ENCODE data around the gene ALOX5AP. TPM values are rescaled to one million over a fixed set of nuclear protein-coding genes. Genes with fewer than 3 reads are reported as not detected.
A peak's percentile ranks its signal among the peaks of the same experiment; 100 is the strongest.

The ALOX5AP gene
- total RNA-seq, 1 experiment from 2014 or later: not detected

DNA sequence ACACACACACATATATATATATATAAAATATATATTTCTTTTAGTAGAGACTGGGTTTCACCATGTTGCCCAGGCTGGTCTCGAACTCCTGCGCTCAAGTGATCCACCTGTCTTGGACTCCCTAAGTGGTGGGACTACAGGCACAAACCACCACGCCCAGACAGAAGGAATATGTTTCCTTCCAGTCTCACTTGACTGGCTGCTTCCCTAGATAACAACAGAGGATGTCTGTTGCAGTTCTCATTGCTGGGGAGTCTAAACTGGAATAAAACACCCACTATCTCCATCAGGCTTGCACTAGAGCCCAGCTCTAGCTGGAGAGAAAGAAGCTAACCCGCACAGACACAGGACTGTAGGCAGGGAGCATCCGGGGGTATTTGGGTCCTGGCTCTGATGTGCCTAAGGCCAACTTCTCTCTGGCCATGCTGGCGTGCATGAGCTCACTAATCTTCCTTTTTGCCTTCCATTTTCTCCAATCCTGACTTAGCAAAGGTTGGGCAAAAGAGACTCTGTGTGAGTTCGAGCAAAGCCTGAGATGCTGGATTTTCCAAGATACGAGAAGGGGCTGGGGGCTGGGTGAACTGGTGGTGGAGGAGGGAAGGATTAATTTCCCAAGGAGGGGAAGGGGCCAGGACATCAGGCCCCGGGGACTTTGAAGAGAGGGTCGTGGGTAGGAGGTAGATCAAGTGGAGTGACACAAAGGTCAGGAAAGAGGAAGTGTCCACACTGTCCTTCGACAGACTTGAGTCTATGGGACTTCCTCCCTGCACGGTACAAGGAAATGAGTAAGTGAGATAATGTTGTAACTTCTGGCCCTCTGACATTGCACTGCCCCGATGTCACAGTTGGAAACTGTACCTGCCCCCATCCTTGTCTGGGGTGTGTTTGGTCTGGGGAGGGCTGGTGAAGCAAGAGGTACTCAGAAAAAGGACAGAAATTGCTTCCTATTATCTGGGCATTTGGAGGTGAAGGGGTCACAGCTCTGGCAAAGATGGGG lies 22.5 kb upstream of the ALOX5AP start:
- peak; percentile 25 for DNase-seq (ENCODE audit: extremely low read depth, low read depth)

DNA sequence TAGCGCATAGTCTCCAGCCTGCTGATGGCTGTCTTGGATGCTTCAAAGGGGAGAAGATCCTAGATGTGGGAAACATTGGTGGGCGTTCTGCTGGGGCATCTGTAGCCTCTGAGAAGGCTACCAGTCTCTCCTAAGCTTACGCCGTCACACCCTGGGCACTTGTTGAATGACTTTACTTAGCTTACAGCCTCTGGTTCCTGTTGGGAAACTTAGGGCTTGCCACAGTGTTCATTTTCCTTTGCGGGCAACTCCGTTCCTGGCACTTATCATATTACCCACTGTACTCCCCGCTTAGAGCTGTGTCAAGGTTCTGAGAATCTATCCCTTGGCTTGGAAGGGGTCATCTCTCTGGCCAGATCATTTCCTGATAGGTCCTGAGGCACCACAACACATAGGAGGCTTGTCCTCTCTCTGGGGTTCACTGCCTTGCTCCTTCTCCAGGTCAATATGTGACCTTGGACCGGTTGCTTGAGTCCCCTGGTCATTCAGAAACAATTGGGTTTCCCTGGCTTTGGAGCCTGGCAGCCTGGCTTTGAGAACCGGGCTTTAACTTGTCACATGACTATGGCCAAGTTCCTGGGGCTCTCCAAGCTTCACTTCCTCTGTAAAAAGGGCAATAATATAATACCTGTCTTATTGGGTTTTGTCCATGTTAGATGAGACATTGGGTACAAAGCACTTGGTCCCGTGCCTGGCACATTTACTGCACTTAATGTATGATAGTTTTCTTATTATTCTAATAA lies 20.5 kb upstream of the ALOX5AP start:
- DNase-seq (ENCODE audit: extremely low read depth, low read depth): no peak

DNA sequence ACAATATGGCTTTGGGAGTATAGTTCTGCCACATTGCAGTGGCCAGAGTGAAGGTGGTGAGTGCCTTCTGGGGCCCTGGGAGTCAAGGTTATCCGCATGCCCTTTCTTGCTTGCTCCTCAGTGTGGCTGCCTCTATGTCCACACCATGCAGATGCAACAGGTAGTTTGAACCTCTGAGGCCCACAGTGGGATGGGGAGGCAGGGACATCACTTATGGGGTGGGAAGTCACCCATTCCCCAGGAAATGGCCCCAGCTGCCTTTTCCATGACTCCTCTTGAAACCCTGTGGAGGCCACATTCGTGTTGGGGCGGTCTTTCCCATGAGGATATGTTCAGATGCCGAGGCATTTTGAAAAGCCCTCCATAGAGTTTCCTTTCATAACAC lies 20.0 kb upstream of the ALOX5AP start:
- DNase-seq (ENCODE audit: extremely low read depth, low read depth): no peak

DNA sequence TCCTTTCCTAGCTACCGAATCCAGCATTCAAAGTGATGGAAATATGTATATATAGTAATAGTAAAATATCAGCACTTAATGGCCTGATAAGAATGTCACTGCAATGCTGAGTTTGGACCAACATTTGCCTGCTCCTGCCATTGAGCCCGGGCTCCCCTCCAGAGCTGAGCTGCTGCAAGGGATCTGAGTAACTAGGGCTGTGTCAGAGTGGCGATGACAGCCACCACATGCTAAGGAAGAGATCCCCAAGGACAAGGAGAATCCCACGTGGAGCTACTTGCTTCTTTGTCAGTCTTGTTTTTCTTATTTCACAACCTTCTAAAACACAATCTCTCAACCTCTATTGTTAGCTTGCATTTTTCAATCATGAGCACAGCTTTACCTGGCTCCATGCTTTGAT lies 19.5 kb upstream of the ALOX5AP start:
- no peak for DNase-seq (ENCODE audit: extremely low read depth, low read depth)

DNA sequence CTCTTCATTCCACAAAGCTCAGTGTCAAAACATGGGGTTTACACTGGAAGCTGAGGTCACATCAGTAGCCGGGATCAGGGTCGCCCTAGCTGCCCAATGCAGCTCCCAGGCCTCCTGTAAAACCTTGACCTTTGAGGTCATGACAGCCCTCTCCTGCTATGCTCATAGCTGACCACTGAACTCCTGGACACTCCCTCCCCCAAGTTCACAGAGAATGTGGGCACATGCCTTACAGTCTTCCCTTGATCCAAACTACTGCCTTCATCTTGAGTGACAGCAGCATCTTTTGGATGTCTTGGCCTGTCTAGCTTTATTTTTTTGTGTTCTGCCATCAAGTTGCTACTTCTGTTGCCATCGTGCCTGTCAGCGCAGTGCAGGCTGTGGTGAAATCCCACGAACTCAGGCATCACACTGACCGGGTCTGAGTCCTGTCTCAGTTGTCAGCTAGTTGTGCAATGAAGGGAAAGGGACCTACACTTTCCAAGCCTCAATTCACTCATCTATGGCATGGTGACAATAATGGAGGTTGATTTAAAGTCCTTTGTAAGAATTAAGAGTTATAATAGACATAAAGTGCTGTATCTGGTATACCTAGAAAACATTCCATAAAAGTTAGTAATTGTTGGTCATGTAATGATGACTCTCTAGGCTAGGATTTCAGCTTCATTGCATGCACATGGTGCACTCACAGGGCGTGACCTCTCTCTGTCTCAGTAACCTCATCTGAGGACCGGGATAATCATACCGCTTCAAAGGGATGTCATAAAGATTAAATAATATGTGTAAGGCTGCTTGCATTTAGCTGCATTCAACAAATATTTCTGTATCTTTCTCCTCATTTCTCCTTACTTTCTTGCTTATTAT lies 16.4 kb upstream of the ALOX5AP start:
- DNase-seq (ENCODE audit: extremely low read depth, low read depth): peak; percentile 11

DNA sequence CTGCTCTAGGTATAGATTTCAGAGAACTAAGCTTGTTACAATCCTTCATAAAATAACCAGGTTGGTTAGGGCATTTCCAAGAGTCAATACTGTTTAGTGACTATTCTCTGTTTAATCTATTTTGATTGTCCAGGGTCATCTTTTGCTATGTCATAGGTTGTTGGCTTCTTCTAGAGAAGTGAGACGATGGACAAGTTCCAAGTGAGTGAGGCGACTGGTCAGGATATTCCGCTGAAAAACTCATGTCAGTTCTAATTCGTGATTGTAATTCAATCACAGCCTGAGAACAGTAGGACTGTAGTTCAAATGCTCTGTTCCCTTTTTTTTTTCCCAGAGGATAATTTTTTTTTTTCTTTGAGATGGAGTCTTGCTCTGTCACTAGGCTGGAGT lies 15.8 kb upstream of the ALOX5AP start:
- no peak for DNase-seq (ENCODE audit: extremely low read depth, low read depth)

DNA sequence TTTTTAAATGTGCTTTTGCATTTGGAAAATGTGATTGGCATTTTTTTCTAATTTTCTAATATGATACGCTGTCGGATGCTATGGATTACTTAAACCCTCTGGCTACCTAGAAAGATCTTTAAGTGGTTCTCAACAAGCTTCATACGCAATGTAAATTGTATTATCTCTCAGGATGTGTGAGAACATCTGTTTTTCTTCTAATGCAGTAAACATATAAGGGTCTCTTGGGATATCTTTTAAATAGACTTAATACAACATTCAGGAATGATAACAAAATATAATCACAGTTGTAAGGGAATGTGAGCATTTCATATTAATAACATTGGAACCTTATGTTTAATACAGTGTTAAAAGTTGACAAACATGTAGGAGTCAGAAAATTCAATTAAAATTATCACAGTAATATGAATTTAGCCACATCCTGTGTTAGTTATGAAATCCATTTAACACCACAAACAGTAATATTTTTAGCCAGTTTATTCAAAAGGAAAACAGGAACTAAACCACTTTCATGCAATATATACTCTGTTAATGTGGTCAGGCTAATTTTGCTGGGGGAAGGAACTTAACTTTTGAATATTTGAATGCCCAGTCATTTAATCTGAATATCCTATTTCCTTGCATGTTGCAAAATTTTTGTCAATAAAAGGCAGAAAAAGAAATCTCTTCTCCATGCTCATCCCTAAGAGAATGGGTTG lies 15.0 kb upstream of the ALOX5AP start:
- DNase-seq (ENCODE audit: extremely low read depth, low read depth): no peak

DNA sequence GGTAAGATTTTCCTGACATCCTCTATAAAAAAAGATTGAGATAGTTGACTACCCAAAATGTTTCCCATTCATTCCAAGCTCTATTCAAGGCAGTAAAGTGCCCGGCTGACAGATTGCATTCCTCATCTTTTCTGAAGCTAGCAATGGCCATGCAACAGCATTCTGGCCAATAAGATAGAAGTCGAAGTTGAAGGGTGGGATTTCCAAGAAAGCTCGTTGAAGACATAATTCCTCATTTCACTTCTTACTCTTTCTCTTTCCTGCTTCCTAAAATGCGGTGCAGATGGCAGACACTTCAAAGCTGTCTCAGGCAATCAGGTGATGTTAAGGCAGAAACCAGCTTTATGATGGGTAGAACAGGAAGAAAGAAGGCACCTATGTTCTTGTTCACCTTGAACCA lies 13.4 kb upstream of the ALOX5AP start:
- no peak for DNase-seq (ENCODE audit: extremely low read depth, low read depth)

DNA sequence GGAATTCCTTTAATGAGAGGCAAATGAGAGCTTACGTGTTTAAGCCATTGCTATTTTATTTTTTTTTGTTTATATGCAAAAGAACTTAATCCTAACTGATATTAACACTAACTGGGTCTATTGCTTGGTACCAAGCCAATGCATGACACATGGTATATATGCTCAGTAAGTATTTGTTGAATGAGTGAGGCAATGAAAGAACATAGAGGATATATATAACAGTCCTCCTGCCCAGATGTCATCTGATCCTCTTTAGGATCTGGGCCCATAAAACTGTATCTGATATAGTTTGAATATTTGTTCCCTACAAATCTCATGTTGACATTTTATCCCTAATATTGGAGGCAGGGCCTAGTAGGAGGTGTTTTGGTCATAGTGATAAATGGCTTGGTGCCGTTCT lies 13.0 kb upstream of the ALOX5AP start:
- DNase-seq (ENCODE audit: extremely low read depth, low read depth): no peak

DNA sequence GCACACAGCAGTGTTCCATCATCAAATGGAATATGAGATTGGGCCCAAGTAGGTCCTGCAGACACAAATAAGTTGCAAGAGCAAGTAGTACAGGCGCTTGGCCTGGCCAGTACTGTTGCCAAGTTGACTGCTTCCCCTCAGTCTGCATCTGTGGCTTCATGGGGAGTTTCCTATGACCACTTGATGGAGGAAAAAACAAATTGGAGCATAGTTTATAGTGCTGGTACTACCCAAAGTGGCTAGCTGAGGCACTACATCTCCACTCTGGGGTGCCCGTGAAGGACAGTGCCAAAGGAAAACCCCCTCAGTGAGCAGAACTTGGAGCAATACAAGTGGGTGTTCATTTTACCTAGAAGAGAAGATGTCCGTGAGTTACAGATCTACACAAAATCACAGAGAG lies 10.6 kb upstream of the ALOX5AP start:
- DNase-seq (ENCODE audit: extremely low read depth, low read depth): no peak

DNA sequence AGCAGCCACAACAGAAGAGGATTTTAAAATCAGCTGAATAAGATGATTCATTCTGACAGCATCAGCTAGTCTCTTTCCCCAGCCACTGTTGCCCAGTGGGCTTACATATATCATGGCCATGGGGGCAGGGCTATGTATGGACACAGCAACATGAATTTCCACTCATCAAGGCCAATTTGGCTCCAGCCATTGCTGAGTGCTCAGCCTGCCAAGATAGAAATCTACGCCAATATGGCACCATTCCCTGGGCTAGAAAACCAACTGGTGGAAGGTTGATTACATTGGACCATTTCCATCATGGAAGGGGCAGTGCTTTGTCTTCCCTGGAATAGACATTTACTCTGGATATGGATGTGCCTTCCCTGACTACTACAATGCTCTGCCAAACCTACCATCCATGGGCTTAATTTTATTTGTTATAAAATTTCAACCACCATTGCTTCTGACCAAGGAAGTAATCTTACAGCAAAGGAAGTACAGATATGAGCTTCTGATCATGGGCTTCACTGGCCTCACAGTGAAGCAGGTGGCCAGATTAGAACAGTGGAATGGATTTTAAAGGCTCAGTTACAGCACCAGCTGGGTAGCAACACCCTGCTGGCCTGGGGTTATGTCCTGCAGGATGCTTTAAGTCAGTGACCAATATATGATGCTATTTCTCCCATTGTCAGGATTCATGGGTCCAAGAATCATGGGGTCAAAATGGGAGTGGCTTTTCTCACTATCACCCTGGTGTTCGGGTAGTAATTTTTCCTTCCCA lies 9.8 kb upstream of the ALOX5AP start:
- no peak for DNase-seq (ENCODE audit: extremely low read depth, low read depth)

DNA sequence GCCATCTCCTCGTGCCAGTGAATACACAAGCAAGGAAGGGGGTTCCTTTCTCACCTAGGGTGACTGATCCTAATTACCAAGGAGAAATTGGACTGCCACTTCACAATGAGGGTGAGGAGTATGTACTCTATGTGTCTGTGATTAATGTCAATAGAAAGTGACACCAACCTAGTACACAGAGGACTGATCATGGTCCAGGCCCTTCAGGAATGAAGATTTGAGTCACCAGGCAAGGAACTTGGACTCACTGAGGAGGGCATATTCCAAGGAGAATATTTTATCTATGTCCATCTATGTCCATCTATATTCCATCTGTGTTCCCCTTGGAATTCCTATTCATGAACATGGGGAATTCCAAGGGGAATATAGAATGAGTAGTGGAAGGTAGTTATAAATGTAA lies 9.2 kb upstream of the ALOX5AP start:
- DNase-seq (ENCODE audit: extremely low read depth, low read depth): no peak

DNA sequence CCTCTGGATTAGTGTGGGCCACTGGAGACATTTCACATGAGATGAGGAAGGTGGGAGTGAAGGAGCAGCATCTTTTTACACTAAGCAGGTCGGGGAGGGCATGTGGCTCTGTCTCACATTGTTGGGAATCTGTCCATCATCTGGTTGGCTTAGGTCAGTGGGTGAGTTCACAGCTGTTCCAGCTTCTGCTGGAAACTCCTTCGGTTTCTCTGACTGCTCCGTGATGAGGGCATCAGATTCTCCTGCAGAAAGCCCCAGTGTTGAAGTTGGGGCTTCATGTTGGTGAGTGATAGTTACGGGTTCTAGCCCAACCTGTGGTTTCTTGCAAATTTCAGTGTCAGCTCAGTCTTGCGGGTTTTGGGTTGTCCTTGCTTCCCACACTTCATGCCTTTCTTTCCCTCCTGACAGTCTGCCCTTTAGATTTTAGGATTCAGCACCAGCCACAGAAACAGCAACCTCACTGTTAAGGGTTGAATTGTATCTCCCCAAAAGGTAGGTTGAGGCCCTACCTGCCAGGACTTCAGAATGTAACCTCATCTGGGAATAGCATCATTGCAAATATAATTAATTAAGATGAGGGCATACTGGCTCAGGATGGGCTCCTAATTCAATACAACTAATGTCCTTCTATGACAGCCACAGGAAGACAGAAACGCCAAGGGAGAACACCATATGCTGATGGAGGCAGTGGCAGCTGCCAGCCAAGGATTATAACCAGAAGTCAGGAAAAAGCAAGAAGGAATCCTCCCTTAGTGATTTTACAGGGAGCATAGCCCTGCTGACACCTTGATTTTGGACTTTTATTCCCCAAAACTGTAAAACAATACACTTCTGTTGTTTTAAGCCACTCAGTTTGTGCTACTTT lies 7.6 kb upstream of the ALOX5AP start:
- no peak for DNase-seq (ENCODE audit: extremely low read depth, low read depth)

DNA sequence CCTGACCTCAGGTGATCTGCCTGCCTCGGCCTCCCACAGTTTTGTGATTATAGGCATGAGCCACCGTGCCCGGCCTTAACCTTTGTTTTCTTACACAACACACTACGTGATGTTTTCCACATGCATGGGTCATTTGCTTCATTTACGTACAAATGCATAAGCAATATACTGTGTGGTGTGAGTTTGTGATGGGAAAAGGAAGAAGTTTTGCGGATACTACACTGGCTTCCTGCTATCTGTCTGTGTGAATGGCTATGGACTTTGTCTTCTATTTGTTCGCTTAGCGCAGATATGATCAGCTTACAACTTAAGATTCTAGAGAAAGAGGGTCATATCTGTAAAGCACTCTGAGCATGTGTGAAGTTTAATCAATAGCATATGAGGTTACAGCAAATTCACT lies 5.5 kb upstream of the ALOX5AP start:
- DNase-seq (ENCODE audit: extremely low read depth, low read depth): no peak

DNA sequence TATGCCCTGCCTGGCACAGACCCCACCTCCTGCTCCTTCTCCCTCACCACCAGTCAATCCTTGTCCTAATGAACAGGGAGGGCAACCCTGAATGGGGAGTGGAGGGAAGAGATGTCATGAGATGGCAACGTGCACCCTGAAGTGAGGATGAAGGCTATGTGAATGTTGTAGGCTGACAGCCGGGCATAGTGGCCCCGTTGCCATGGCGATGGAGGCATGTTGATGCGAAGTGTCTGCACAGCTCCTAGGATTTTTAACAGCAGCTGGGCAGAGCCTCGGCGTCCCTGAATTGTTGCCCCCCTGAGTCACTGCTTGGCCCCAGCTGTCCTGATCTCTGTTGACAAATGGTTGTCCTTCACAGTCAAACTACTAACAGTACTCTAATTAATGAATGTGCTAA lies 4.8 kb upstream of the ALOX5AP start:
- no peak for DNase-seq (ENCODE audit: extremely low read depth, low read depth)

DNA sequence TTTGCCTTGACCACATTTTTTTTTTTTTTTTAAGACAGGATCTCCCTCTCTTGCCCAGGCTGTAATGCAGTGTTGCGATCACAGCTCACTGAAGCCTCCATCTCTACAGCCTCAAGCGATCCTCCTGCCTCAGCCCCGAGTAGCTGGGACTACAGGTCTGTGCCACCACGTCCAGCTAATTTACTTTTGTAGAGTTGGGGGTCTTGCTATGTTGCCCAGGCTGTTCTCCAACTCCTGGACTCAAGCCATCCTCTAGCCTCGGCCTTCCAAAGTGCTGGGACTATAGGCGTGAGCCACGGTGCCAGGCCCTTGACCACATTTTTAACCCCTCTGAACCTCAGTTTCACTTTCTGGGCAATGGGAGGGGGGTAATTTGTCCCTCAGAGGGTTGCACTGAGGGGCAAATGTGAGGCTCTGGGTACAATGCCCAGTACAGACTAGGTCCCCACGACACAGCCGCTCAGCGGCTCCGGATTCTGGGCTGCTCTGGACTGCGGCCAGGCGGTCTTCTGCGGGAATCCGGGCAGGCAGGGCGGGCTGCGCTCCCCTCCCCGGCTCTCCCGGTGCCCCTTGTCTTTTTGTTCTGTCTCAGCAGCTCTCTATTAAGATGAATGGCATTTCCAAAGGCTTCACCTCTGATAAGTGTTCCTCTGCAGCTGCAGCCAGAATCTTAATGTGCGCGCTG lies 3.8 kb upstream of the ALOX5AP start:
- no peak for DNase-seq (ENCODE audit: extremely low read depth, low read depth)

DNA sequence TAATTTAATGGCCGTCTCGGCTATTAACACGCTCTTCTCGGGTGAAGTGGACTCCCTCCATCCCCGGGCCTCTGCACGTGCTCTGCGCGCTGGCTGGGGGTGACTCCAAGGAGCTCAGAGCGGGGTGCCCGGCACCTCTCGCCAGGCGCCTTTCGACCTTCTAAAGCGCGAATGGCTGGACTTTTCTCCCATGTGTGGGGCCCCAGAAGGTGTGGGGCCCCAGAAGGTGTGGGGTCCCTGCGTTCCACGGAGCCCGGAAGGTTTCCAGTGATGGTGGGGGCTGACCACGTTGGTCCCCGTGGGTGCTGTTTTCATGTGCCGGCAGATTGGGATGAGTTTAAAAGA lies 3.3 kb upstream of the ALOX5AP start:
- no peak for DNase-seq (ENCODE audit: extremely low read depth, low read depth)

DNA sequence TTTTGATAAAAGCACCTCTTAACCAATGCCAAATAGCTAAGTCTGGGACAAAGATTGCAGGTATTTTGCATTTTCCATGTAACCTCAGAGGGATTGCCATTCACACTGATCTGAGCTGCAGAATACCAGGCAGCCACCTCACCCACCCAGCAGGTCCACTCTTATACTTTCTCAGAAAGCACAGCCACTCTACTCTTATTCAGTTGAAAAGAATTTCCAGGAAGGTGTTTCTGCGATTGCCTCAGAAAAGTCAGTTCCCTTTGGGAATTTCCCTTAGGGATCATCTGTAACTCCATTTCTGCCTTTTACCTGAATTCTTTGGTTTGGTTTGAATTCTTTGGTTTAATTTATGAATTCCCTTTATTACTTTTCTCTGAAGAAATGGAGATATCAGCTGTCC lies 904 bp upstream of the ALOX5AP start:
- no peak for DNase-seq (ENCODE audit: extremely low read depth, low read depth)

Measured in NCI-H460 (cell line).